ENCODE measurements around the gene NLN.
"Not testable (repeated sequence)": the region's sequence is repeated elsewhere in the genome, so short reads cannot be mapped to it uniquely, and the experiment has no call there.

The NLN gene

GRCh38 chr5:65797481-65797880, 75.5 kb downstream of the NLN start:
- no peaks in the 10 kb centered on the region for H3K27me3 ChIP-seq (ENCODE audit: control insufficient read depth, insufficient read depth, low read length)
- H3K27ac ChIP-seq (ENCODE audit: low read depth, low read length) = no peak overlapping the region
- no peaks in the 10 kb centered on the region for H3K4me1 ChIP-seq (ENCODE audit: control insufficient read depth, insufficient read depth, low read length)
- no peak overlapping the region for H3K4me3 ChIP-seq (ENCODE audit: low read depth, low read length)
- H3K9ac ChIP-seq (ENCODE audit: low read depth, low read length) = no peak overlapping the region
- peaks cover 80% of the 10 kb centered on the region for H3K36me3 ChIP-seq (ENCODE audit: control insufficient read depth, insufficient read depth, low read length)
- no peaks in the 10 kb centered on the region for H3K9me3 ChIP-seq (ENCODE audit: control insufficient read depth, insufficient read depth, low read length)

- no peak overlapping the region for H3K9ac ChIP-seq (ENCODE audit: low read depth, low read length)
- no peak overlapping the region for H3K4me3 ChIP-seq (ENCODE audit: low read depth, low read length)
- no peaks in the 10 kb centered on the region for H3K4me1 ChIP-seq (ENCODE audit: control insufficient read depth, insufficient read depth, low read length)
- no peaks in the 10 kb centered on the region for H3K27me3 ChIP-seq (ENCODE audit: control insufficient read depth, insufficient read depth, low read length)
- no peaks in the 10 kb centered on the region for H3K9me3 ChIP-seq (ENCODE audit: control insufficient read depth, insufficient read depth, low read length)
- H3K36me3 ChIP-seq (ENCODE audit: control insufficient read depth, insufficient read depth, low read length) = peaks cover 75% of the 10 kb centered on the region
- no peak overlapping the region for H3K27ac ChIP-seq (ENCODE audit: low read depth, low read length)
These were observed 77.9 kb downstream of the NLN start for GRCh38 chr5:65799857-65800256.

- Histone ChIP-seq H3K27ac (ENCODE audit: low read depth, low read length) (peak overlapping the region; percentile 40), H3K27me3 (ENCODE audit: control insufficient read depth, insufficient read depth, low read length) (no peaks in the 10 kb centered on the region), H3K9ac (ENCODE audit: low read depth, low read length) (no peak overlapping the region), H3K4me3 (ENCODE audit: low read depth, low read length) (no peak overlapping the region), H3K36me3 (ENCODE audit: control insufficient read depth, insufficient read depth, low read length) (peaks cover 81% of the 10 kb centered on the region), H3K9me3 (ENCODE audit: control insufficient read depth, insufficient read depth, low read length) (no peaks in the 10 kb centered on the region), H3K4me1 (ENCODE audit: control insufficient read depth, insufficient read depth, low read length) (no peaks in the 10 kb centered on the region)
These were observed 78.8 kb downstream of the NLN start for GRCh38 chr5:65800775-65801174.

GRCh38 chr5:65801352-65801783, 79.4 kb downstream of the NLN start:
- H3K27me3 ChIP-seq (ENCODE audit: control insufficient read depth, insufficient read depth, low read length) = no peaks in the 10 kb centered on the region
- H3K4me1 ChIP-seq (ENCODE audit: control insufficient read depth, insufficient read depth, low read length) = no peaks in the 10 kb centered on the region
- no peaks in the 10 kb centered on the region for H3K9me3 ChIP-seq (ENCODE audit: control insufficient read depth, insufficient read depth, low read length)
- no peak overlapping the region for H3K9ac ChIP-seq (ENCODE audit: low read depth, low read length)
- peaks cover 81% of the 10 kb centered on the region for H3K36me3 ChIP-seq (ENCODE audit: control insufficient read depth, insufficient read depth, low read length)
- H3K27ac ChIP-seq (ENCODE audit: low read depth, low read length) = peak overlapping the region; percentile 40
- H3K4me3 ChIP-seq (ENCODE audit: low read depth, low read length) = no peak overlapping the region

GRCh38 chr5:65802080-65802479, 80.1 kb downstream of the NLN start:
- no peak overlapping the region for H3K27ac ChIP-seq (ENCODE audit: low read depth, low read length)
- H3K4me3 ChIP-seq (ENCODE audit: low read depth, low read length) = no peak overlapping the region
- H3K9me3 ChIP-seq (ENCODE audit: control insufficient read depth, insufficient read depth, low read length) = no peaks in the 10 kb centered on the region
- H3K9ac ChIP-seq (ENCODE audit: low read depth, low read length) = no peak overlapping the region
- no peaks in the 10 kb centered on the region for H3K27me3 ChIP-seq (ENCODE audit: control insufficient read depth, insufficient read depth, low read length)
- H3K4me1 ChIP-seq (ENCODE audit: control insufficient read depth, insufficient read depth, low read length) = no peaks in the 10 kb centered on the region
- H3K36me3 ChIP-seq (ENCODE audit: control insufficient read depth, insufficient read depth, low read length) = peaks cover 78% of the 10 kb centered on the region

- Histone ChIP-seq H3K27ac (ENCODE audit: low read depth, low read length) (no peak overlapping the region), H3K4me3 (ENCODE audit: low read depth, low read length) (no peak overlapping the region), H3K27me3 (ENCODE audit: control insufficient read depth, insufficient read depth, low read length) (no peaks in the 10 kb centered on the region), H3K36me3 (ENCODE audit: control insufficient read depth, insufficient read depth, low read length) (peaks cover 71% of the 10 kb centered on the region), H3K9me3 (ENCODE audit: control insufficient read depth, insufficient read depth, low read length) (no peaks in the 10 kb centered on the region), H3K4me1 (ENCODE audit: control insufficient read depth, insufficient read depth, low read length) (no peaks in the 10 kb centered on the region), H3K9ac (ENCODE audit: low read depth, low read length) (no peak overlapping the region)
These were observed 80.8 kb downstream of the NLN start for GRCh38 chr5:65802820-65803219.

GRCh38 chr5:65803699-65804391, 81.8 kb downstream of the NLN start:
- Histone ChIP-seq H3K9me3 (ENCODE audit: control insufficient read depth, insufficient read depth, low read length) (no peaks in the 10 kb centered on the region), H3K27ac (ENCODE audit: low read depth, low read length) (no peak overlapping the region), H3K4me3 (ENCODE audit: low read depth, low read length) (no peak overlapping the region), H3K36me3 (ENCODE audit: control insufficient read depth, insufficient read depth, low read length) (peaks cover 68% of the 10 kb centered on the region), H3K27me3 (ENCODE audit: control insufficient read depth, insufficient read depth, low read length) (no peaks in the 10 kb centered on the region), H3K4me1 (ENCODE audit: control insufficient read depth, insufficient read depth, low read length) (no peaks in the 10 kb centered on the region), H3K9ac (ENCODE audit: low read depth, low read length) (no peak overlapping the region)

- Histone ChIP-seq H3K36me3 (ENCODE audit: control insufficient read depth, insufficient read depth, low read length) (peaks cover 69% of the 10 kb centered on the region), H3K27ac (ENCODE audit: low read depth, low read length) (no peak overlapping the region), H3K4me1 (ENCODE audit: control insufficient read depth, insufficient read depth, low read length) (no peaks in the 10 kb centered on the region), H3K27me3 (ENCODE audit: control insufficient read depth, insufficient read depth, low read length) (no peaks in the 10 kb centered on the region), H3K9me3 (ENCODE audit: control insufficient read depth, insufficient read depth, low read length) (no peaks in the 10 kb centered on the region), H3K9ac (ENCODE audit: low read depth, low read length) (no peak overlapping the region), H3K4me3 (ENCODE audit: low read depth, low read length) (no peak overlapping the region)
These were observed 83.1 kb downstream of the NLN start for GRCh38 chr5:65805089-65805488.

- H3K9ac ChIP-seq (ENCODE audit: low read depth, low read length) = not testable (repeated sequence)
These were observed 85.5 kb downstream of the NLN start for GRCh38 chr5:65807494-65807893.

GRCh38 chr5:65808251-65808741, 86.3 kb downstream of the NLN start:
- Histone ChIP-seq H3K27ac (ENCODE audit: low read depth, low read length) (no peak overlapping the region), H3K4me1 (ENCODE audit: control insufficient read depth, insufficient read depth, low read length) (no peaks in the 10 kb centered on the region), H3K4me3 (ENCODE audit: low read depth, low read length) (no peak overlapping the region), H3K9ac (ENCODE audit: low read depth, low read length) (no peak overlapping the region), H3K9me3 (ENCODE audit: control insufficient read depth, insufficient read depth, low read length) (no peaks in the 10 kb centered on the region), H3K36me3 (ENCODE audit: control insufficient read depth, insufficient read depth, low read length) (peaks cover 79% of the 10 kb centered on the region), H3K27me3 (ENCODE audit: control insufficient read depth, insufficient read depth, low read length) (no peaks in the 10 kb centered on the region)

More at GRCh38 chr5:65807494-65807893, 85.5 kb downstream of the NLN start:
- not testable (repeated sequence) for H3K27ac ChIP-seq (ENCODE audit: low read depth, low read length); H3K4me1 ChIP-seq (ENCODE audit: control insufficient read depth, insufficient read depth, low read length); H3K4me3 ChIP-seq (ENCODE audit: low read depth, low read length); H3K27me3 ChIP-seq (ENCODE audit: control insufficient read depth, insufficient read depth, low read length); H3K9me3 ChIP-seq (ENCODE audit: control insufficient read depth, insufficient read depth, low read length)
- peaks cover 74% of the 10 kb centered on the region for H3K36me3 ChIP-seq (ENCODE audit: control insufficient read depth, insufficient read depth, low read length)

GRCh38 chr5:65808818-65809217, 86.8 kb downstream of the NLN start:
- H3K9me3 ChIP-seq (ENCODE audit: control insufficient read depth, insufficient read depth, low read length) = no peaks in the 10 kb centered on the region
- no peaks in the 10 kb centered on the region for H3K27me3 ChIP-seq (ENCODE audit: control insufficient read depth, insufficient read depth, low read length)
- no peak overlapping the region for H3K4me3 ChIP-seq (ENCODE audit: low read depth, low read length)
- no peaks in the 10 kb centered on the region for H3K4me1 ChIP-seq (ENCODE audit: control insufficient read depth, insufficient read depth, low read length)
- no peak overlapping the region for H3K27ac ChIP-seq (ENCODE audit: low read depth, low read length)
- H3K36me3 ChIP-seq (ENCODE audit: control insufficient read depth, insufficient read depth, low read length) = peaks cover 81% of the 10 kb centered on the region
- H3K9ac ChIP-seq (ENCODE audit: low read depth, low read length) = no peak overlapping the region

Data from HUES48 (cell line).